BLaER1 treated with 17β-estradiol and CSF1 and Interleukin-3, amounts not matched to agents 10 nM and 100 nM (cell line): ENCODE data around the gene DSPP.

Experiments used
- H3K27ac ChIP-seq, 11 experiments: shearing (Covaris generic); formaldehyde crosslinking; 2 replicates each; pipeline ENCODE4 v1.8.1; 2022
- H3K27me3 ChIP-seq, 11 experiments: shearing (Covaris generic); formaldehyde crosslinking; 2 replicates each; pipeline ENCODE4 v1.8.1; 2022
- H3K36me3 ChIP-seq, 11 experiments: shearing (Covaris generic); formaldehyde crosslinking; 2 replicates each; pipeline ENCODE4 v1.8.1; 2022
- H3K4me1 ChIP-seq, 10 experiments: shearing (Covaris generic); formaldehyde crosslinking; 2 replicates each; pipeline ENCODE4 v1.8.1; 2022
- H3K4me2 ChIP-seq, 11 experiments: shearing (Covaris generic); formaldehyde crosslinking; 2 replicates each; pipeline ENCODE4 v1.8.1; 2022
- H3K4me3 ChIP-seq, 10 experiments: shearing (Covaris generic); formaldehyde crosslinking; 2 replicates each; pipeline ENCODE4 v1.8.1; 2022
- H3K9ac ChIP-seq, 11 experiments: shearing (Covaris generic); formaldehyde crosslinking; 2 replicates each; pipeline ENCODE4 v1.8.1; 2022
- H3K9me3 ChIP-seq, 11 experiments: shearing (Covaris generic); formaldehyde crosslinking; replicated peaks in 1 of 11; 2 replicates each; pipeline ENCODE4 v1.8.1; 2022
- H4K20me1 ChIP-seq, 11 experiments: shearing (Covaris generic); formaldehyde crosslinking; 2 replicates each; pipeline ENCODE4 v1.8.1; 2022
- Cebpa-rat ChIP-seq, 11 experiments: shearing (Covaris generic); IDR thresholded peaks; 2 replicates each; pipeline ENCODE4 v1.8.1; 2022

Gene DSPP

GRCh38 chr4:87616268-87616667, 7.9 kb downstream of the DSPP start:
- Histone ChIP-seq H3K27ac (no peak overlapping the region), H3K4me3 (no peak overlapping the region), H3K4me2 (no peak overlapping the region), H3K27me3 (no peaks in the 10 kb centered on the region), H3K4me1 (no peaks in the 10 kb centered on the region), H3K9ac (no peak overlapping the region), H3K36me3 (no peaks in the 10 kb centered on the region), H3K9me3 (no peaks in the 10 kb centered on the region), H4K20me1 (no peaks in the 10 kb centered on the region)
- TF ChIP-seq Cebpa-rat (IDR thresholded peaks at IDR 0.05), result no peak

DNA sequence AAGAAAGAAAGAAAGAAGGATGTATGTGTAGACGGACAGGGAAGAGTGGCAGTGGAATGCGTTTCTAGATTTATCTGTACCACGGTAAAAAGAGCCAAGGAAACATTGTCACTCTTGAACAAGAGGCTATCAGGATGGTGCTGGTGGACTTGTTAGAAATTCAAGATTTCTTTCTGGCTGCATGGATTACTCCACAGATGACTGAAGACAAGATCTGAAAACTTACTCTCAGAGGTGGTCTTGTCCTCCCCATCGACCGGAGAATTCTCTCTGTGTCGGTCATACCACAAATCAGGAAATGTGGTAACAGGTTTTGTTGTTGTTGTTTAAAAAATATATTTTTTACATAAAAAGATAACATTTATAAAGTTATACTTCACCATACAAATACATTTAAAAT, 11.8 kb downstream of the DSPP start:
- no peak overlapping the region for H3K9ac ChIP-seq
- H3K27me3 ChIP-seq, result no peaks in the 10 kb centered on the region
- no peak overlapping the region for H3K4me3 ChIP-seq
- TF ChIP-seq Cebpa-rat (IDR thresholded peaks at IDR 0.05), result no peak
- H3K27ac ChIP-seq, result no peak overlapping the region
- no peaks in the 10 kb centered on the region for H3K36me3 ChIP-seq
- H3K4me1 ChIP-seq, result peaks cover 0 to 3% (median 0%) of the 10 kb centered on the region in 10 experiments; a peak in 1 of 20 replicates
- H4K20me1 ChIP-seq, result no peaks in the 10 kb centered on the region
- H3K4me2 ChIP-seq, result no peak overlapping the region
- H3K9me3 ChIP-seq, result no peaks in the 10 kb centered on the region

- no peak overlapping the region for H3K4me2 ChIP-seq
- no peaks in the 10 kb centered on the region for H3K27me3 ChIP-seq
- H3K4me1 ChIP-seq, result peaks cover 0 to 5% (median 0%) of the 10 kb centered on the region in 10 experiments; a peak in 1 of 20 replicates
- no peaks in the 10 kb centered on the region for H3K9me3 ChIP-seq
- no peak overlapping the region for H3K27ac ChIP-seq
- H3K9ac ChIP-seq, result no peak overlapping the region
- H3K4me3 ChIP-seq, result no peak overlapping the region
- TF ChIP-seq Cebpa-rat (IDR thresholded peaks at IDR 0.05), result no peak
- no peaks in the 10 kb centered on the region for H4K20me1 ChIP-seq
- H3K36me3 ChIP-seq, result no peaks in the 10 kb centered on the region
These were observed 12.2 kb downstream of the DSPP start for GRCh38 chr4:87620491-87620890.

DNA sequence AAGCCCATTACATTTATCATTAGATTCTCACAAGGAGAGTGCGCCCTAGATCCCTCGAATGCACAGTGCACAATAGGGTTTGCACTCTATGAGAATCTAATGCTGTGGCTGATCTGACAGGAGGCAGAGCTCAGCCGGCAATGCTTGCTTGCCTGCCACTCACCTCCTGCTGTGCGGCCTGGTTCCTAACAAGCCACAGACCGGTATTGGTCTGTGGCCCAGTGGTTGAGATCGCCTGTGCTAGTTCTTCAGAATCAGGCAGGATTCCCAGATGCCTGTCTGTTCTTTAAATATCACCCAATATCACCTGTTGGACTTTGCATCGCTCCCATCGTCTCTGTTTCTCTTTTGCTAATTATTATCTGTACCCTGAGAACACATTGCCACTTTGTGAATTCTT, 14.0 kb downstream of the DSPP start:
- TF ChIP-seq Cebpa-rat (IDR thresholded peaks at IDR 0.05), result no peak
- no peaks in the 10 kb centered on the region for H4K20me1 ChIP-seq
- H3K36me3 ChIP-seq, result no peaks in the 10 kb centered on the region
- no peak overlapping the region for H3K4me2 ChIP-seq
- no peaks in the 10 kb centered on the region for H3K9me3 ChIP-seq
- peaks cover 0 to 5% (median 0%) of the 10 kb centered on the region in 10 experiments; a peak in 1 of 20 replicates for H3K4me1 ChIP-seq
- H3K9ac ChIP-seq, result no peak overlapping the region
- H3K27me3 ChIP-seq, result no peaks in the 10 kb centered on the region
- no peak overlapping the region for H3K4me3 ChIP-seq
- H3K27ac ChIP-seq, result no peak overlapping the region

DNA sequence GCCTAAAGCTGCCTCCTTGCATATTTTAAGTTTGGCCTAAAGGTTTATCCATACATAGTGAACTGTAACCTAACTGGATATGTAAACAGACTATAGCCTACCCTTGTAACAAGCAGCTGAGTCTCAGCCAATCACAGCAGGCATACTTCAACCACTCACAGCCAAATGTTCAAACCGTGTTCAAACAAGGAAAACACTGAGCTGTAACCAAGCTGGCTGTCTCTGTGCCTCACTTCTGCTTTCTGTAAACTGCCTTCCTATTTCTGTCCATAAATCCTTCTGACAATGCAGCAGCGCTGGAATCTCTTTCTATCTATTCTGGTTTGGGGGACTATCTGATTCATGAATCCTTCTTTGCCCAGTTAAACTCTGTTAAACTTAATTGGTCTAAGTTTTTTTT, 16.4 kb downstream of the DSPP start:
- Histone ChIP-seq H3K27me3 (no peaks in the 10 kb centered on the region), H3K36me3 (no peaks in the 10 kb centered on the region), H3K4me1 (peaks cover 0 to 5% (median 0%) of the 10 kb centered on the region in 10 experiments; a peak in 1 of 20 replicates), H3K9ac (no peak overlapping the region), H3K9me3 (no peaks in the 10 kb centered on the region), H3K4me2 (peak overlapping the region in 1 of 11 experiments; percentile 30; a peak in 2 of 22 replicates), H3K4me3 (no peak overlapping the region), H4K20me1 (no peaks in the 10 kb centered on the region), H3K27ac (no peak overlapping the region)
- TF ChIP-seq Cebpa-rat (IDR thresholded peaks at IDR 0.05), result no peak

- H3K9me3 ChIP-seq, result no peaks in the 10 kb centered on the region
- no peaks in the 10 kb centered on the region for H3K36me3 ChIP-seq
- TF ChIP-seq Cebpa-rat (IDR thresholded peaks at IDR 0.05), result no peak
- no peak overlapping the region for H3K27ac ChIP-seq
- H4K20me1 ChIP-seq, result no peaks in the 10 kb centered on the region
- no peaks in the 10 kb centered on the region for H3K4me1 ChIP-seq
- H3K9ac ChIP-seq, result no peak overlapping the region
- H3K4me3 ChIP-seq, result no peak overlapping the region
- no peaks in the 10 kb centered on the region for H3K27me3 ChIP-seq
- H3K4me2 ChIP-seq, result no peak overlapping the region
These were observed 23.3 kb downstream of the DSPP start for GRCh38 chr4:87631668-87632067.

- H3K9ac ChIP-seq, result no peak overlapping the region
- no peak overlapping the region for H3K4me3 ChIP-seq
- H3K27ac ChIP-seq, result no peak overlapping the region
- TF ChIP-seq Cebpa-rat (IDR thresholded peaks at IDR 0.05), result no peak
- no peaks in the 10 kb centered on the region for H3K9me3 ChIP-seq
- no peak overlapping the region for H3K4me2 ChIP-seq
- no peaks in the 10 kb centered on the region for H3K4me1 ChIP-seq
- no peaks in the 10 kb centered on the region for H4K20me1 ChIP-seq
- H3K27me3 ChIP-seq, result no peaks in the 10 kb centered on the region
- H3K36me3 ChIP-seq, result no peaks in the 10 kb centered on the region
These were observed 24.1 kb downstream of the DSPP start for GRCh38 chr4:87632469-87632868.

DNA sequence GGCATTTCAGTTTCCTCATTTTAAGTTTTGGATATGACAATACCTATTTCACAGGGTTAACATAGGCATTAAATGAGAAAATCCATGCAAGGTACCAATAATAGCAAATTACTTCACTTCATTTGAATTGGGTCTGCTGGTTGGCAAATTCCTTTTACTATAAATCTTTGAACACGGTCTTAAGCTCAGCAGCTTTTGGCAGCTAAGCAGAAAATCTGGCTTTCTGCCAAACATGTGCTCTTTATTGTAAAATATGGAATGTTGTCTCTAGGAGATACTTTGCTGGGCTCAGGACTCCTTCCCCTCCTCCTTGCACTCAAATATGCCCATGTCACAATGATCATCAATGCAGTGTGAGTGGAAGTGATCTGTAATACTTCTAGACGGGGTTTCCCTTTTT, 24.9 kb downstream of the DSPP start:
- Histone ChIP-seq H3K27me3 (no peaks in the 10 kb centered on the region), H3K4me3 (no peak overlapping the region)
- no peak for TF ChIP-seq Cebpa-rat (IDR thresholded peaks at IDR 0.05)

DNA sequence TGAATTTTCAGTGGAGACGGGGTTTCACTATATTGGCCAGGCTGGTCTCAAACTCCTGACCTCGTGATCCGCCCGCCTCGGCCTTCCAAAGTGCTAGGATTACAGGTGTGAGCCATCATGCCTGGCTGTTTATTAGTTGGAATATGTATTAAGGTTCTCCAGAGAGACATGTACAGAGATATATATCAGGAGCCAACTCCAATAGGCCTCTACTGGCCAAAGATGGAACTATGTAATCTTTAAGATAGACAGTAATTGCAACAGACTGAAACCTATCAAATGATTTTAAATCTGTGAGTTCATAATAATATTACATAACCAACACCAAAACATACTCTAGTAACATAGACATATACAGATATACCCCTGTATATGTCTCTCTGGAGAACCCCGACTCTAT, 36.0 kb downstream of the DSPP start:
- TF ChIP-seq Cebpa-rat (IDR thresholded peaks at IDR 0.05), result no peak
- no peak overlapping the region for H3K27ac ChIP-seq

More for the DNA sequence above, 24.9 kb downstream of the DSPP start:
- no peak overlapping the region for H3K27ac ChIP-seq
- H3K9ac ChIP-seq, result no peak overlapping the region
- H4K20me1 ChIP-seq, result no peaks in the 10 kb centered on the region
- H3K36me3 ChIP-seq, result no peaks in the 10 kb centered on the region
- no peaks in the 10 kb centered on the region for H3K4me1 ChIP-seq
- H3K4me2 ChIP-seq, result no peak overlapping the region
- H3K9me3 ChIP-seq, result no peaks in the 10 kb centered on the region

GRCh38 chr4:87649980-87650379, 41.7 kb downstream of the DSPP start, which contains the start of gene DMP1:
Gene DMP1 (plus strand): TSS chr4:87650280. CDS start chr4:87656493, 6,213 bp downstream.
- Histone ChIP-seq H3K4me1 (no peaks in the 10 kb centered on the region), H3K27me3 (no peaks in the 10 kb centered on the region), H3K9me3 (no peaks in the 10 kb centered on the region), H4K20me1 (no peaks in the 10 kb centered on the region), H3K9ac (no peak within 1 kb of the TSS), H3K4me3 (no peak within 1 kb of the TSS), H3K36me3 (no peaks in the 10 kb centered on the region), H3K4me2 (no peak within 1 kb of the TSS), H3K27ac (no peak within 1 kb of the TSS)
- no peak for TF ChIP-seq Cebpa-rat (IDR thresholded peaks at IDR 0.05)

More for the DNA sequence above, 36.0 kb downstream of the DSPP start:
- H3K4me1 ChIP-seq, result no peaks in the 10 kb centered on the region
- no peak overlapping the region for H3K4me2 ChIP-seq
- no peaks in the 10 kb centered on the region for H3K27me3 ChIP-seq
- H3K9ac ChIP-seq, result no peak overlapping the region
- no peaks in the 10 kb centered on the region for H4K20me1 ChIP-seq
- H3K36me3 ChIP-seq, result no peaks in the 10 kb centered on the region
- H3K4me3 ChIP-seq, result no peak overlapping the region
- H3K9me3 ChIP-seq, result peaks cover 0 to 4% (median 0%) of the 10 kb centered on the region in 11 experiments; a peak in 4 of 22 replicates
